SK-N-SH treated with all-trans-retinoic acid at 6 μM for 48 hours (cell line): ENCODE results near the gene COL4A2.

Experiments
- SNAI2 ChIP-seq: fragments of 250-450 bp; sonication (Bioruptor Pico); IDR thresholded peaks from 2 replicates; pipeline ENCODE4 v1.5.0; 2020; ENCODE audit warnings: mild to moderate bottlenecking, moderate library complexity
- TCF4 ChIP-seq: fragments of 250-450 bp; sonication (Bioruptor Pico); IDR thresholded peaks from 2 replicates; pipeline ENCODE4 v1.8.0; 2021; ENCODE audit warnings: mild to moderate bottlenecking, moderate library complexity, borderline replicate concordance
- ZFP3 ChIP-seq: fragments of 250-450 bp; sonication (Bioruptor Pico); IDR thresholded peaks from 2 replicates; pipeline ENCODE4 v1.5.0; 2020; ENCODE audit warnings: mild to moderate bottlenecking, moderate library complexity
- ZNF565 ChIP-seq: fragments of 450-650 bp; formaldehyde crosslinking; conservative IDR thresholded peaks from 2 replicates; pipeline ENCODE4 v1.5.0; 2020; ENCODE audit warnings: low read depth, mild to moderate bottlenecking, moderate library complexity
- ZNF8 ChIP-seq: fragments of 450-650 bp; formaldehyde crosslinking; IDR thresholded peaks from 2 replicates; pipeline ENCODE4 v1.5.0; 2020; ENCODE audit warnings: mild to moderate bottlenecking, moderate library complexity
- TF ChIP-seq, protein P1 (sequence below): fragments of 250-450 bp; sonication (Bioruptor Pico); IDR thresholded peaks from 2 replicates; pipeline ENCODE4 v1.5.1; 2021; ENCODE audit warnings: mild to moderate bottlenecking, moderate library complexity
- TF ChIP-seq, protein P2 (sequence below): fragments of 250-450 bp; sonication (Bioruptor Pico); IDR thresholded peaks from 2 replicates; pipeline ENCODE4 v1.5.0; 2020; ENCODE audit warnings: mild to moderate bottlenecking, moderate library complexity
- TF ChIP-seq, protein P3 (sequence below): fragments of 250-450 bp; sonication (Bioruptor Pico); IDR thresholded peaks from 2 replicates; pipeline ENCODE4 v1.8.0; 2020; ENCODE audit warnings: mild to moderate bottlenecking, moderate library complexity, borderline replicate concordance

DNA sequence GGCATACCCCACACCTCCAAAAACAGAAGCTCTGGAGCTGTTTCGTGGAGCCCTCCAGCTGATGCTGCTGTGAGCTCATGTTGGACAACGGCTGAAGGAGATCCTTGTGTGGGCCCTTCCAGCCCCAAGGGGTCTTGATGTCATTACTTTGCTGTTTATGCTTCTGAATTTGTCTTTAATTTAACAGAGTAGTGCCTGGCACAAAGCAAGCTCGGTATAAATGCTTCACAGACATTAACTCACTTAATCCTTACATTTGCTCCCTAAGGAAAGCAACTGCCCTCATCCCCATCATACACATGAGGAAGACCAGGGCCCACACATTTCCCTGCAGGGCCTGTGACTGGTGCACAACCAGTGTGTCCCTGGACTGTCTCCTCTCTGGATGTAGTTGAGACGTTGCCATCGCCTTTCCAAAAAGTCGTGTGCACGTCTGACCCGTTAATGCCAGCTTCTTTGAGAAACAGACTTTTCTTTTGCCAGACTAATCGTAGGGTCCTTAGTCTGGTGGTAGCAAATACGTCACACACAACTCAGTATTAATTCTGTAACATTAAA, 7.7 kb upstream of the COL4A2 start:
- TF ChIP-seq SNAI2 (CRISPR knock-in tag): no peak
- no peak for TF ChIP-seq ZFP3 (CRISPR knock-in tag)
- TF ChIP-seq, protein P1, sequence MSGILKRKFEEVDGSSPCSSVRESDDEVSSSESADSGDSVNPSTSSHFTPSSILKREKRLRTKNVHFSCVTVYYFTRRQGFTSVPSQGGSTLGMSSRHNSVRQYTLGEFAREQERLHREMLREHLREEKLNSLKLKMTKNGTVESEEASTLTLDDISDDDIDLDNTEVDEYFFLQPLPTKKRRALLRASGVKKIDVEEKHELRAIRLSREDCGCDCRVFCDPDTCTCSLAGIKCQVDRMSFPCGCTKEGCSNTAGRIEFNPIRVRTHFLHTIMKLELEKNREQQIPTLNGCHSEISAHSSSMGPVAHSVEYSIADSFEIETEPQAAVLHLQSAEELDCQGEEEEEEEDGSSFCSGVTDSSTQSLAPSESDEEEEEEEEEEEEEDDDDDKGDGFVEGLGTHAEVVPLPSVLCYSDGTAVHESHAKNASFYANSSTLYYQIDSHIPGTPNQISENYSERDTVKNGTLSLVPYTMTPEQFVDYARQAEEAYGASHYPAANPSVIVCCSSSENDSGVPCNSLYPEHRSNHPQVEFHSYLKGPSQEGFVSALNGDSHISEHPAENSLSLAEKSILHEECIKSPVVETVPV (CRISPR knock-in tag): no peak
- no peak for TF ChIP-seq TCF4 (CRISPR knock-in tag)
- TF ChIP-seq, protein P2, sequence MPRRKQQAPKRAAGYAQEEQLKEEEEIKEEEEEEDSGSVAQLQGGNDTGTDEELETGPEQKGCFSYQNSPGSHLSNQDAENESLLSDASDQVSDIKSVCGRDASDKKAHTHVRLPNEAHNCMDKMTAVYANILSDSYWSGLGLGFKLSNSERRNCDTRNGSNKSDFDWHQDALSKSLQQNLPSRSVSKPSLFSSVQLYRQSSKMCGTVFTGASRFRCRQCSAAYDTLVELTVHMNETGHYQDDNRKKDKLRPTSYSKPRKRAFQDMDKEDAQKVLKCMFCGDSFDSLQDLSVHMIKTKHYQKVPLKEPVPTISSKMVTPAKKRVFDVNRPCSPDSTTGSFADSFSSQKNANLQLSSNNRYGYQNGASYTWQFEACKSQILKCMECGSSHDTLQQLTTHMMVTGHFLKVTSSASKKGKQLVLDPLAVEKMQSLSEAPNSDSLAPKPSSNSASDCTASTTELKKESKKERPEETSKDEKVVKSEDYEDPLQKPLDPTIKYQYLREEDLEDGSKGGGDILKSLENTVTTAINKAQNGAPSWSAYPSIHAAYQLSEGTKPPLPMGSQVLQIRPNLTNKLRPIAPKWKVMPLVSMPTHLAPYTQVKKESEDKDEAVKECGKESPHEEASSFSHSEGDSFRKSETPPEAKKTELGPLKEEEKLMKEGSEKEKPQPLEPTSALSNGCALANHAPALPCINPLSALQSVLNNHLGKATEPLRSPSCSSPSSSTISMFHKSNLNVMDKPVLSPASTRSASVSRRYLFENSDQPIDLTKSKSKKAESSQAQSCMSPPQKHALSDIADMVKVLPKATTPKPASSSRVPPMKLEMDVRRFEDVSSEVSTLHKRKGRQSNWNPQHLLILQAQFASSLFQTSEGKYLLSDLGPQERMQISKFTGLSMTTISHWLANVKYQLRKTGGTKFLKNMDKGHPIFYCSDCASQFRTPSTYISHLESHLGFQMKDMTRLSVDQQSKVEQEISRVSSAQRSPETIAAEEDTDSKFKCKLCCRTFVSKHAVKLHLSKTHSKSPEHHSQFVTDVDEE (CRISPR knock-in tag): no peak
- TF ChIP-seq, protein P3, sequence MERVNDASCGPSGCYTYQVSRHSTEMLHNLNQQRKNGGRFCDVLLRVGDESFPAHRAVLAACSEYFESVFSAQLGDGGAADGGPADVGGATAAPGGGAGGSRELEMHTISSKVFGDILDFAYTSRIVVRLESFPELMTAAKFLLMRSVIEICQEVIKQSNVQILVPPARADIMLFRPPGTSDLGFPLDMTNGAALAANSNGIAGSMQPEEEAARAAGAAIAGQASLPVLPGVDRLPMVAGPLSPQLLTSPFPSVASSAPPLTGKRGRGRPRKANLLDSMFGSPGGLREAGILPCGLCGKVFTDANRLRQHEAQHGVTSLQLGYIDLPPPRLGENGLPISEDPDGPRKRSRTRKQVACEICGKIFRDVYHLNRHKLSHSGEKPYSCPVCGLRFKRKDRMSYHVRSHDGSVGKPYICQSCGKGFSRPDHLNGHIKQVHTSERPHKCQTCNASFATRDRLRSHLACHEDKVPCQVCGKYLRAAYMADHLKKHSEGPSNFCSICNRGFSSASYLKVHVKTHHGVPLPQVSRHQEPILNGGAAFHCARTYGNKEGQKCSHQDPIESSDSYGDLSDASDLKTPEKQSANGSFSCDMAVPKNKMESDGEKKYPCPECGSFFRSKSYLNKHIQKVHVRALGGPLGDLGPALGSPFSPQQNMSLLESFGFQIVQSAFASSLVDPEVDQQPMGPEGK (CRISPR knock-in tag): no peak
- no peak for TF ChIP-seq ZNF565
- no peak for TF ChIP-seq ZNF8 (CRISPR knock-in tag)
